Liver (tissue), 9 donors: ENCODE measurements around the gene APEX1. TPM values are rescaled to one million over a fixed set of nuclear protein-coding genes. Genes with fewer than 3 reads are reported as not detected.

Source experiments
- DNase-seq: peaks from one replicate; pipeline ENCODE4 v3.0.0-alpha.2; 2017; ENCODE audit warnings: low spot score
- H3K27ac ChIP-seq, 2 donors: one replicate each; pipeline ENCODE4 v1.7.0; 2013; ENCODE audit warnings: inconsistent platforms in 2 of 2, low read length in 2 of 2, control low read depth in 1 of 2, low read depth in 1 of 2, mild to moderate bottlenecking in 1 of 2
- H3K27me3 ChIP-seq, 4 donors: one replicate each; pipeline versions ENCODE4 v1.6.1 to v1.7.0; 2013; ENCODE audit warnings: low read length in 3 of 4, inconsistent platforms in 1 of 4, mild to moderate bottlenecking in 1 of 4, moderate library complexity in 1 of 4; ENCODE audit not compliant: control insufficient read depth in 4 of 4, insufficient read depth in 4 of 4
- H3K36me3 ChIP-seq, 4 donors: one replicate each; pipeline versions ENCODE4 v1.6.1 to v1.7.0; 2013; ENCODE audit warnings: low read length in 3 of 4, mild to moderate bottlenecking in 3 of 4, low read depth in 1 of 4, moderate library complexity in 1 of 4; ENCODE audit not compliant: control insufficient read depth in 4 of 4, insufficient read depth in 3 of 4
- H3K4me1 ChIP-seq, 4 donors: one replicate each; pipeline versions ENCODE4 v1.6.1 to v1.7.0; 2013; ENCODE audit warnings: low read length in 3 of 4, mild to moderate bottlenecking in 3 of 4, moderate library complexity in 1 of 4; ENCODE audit not compliant: control insufficient read depth in 4 of 4, insufficient read depth in 4 of 4
- H3K4me3 ChIP-seq, 3 donors: one replicate each; pipeline versions ENCODE4 v1.6.1 to v1.7.0; 2013; ENCODE audit warnings: low read length in 3 of 3, control low read depth in 1 of 3, low read depth in 1 of 3, mild to moderate bottlenecking in 1 of 3
- H3K9ac ChIP-seq, 2 donors: one replicate each; pipeline ENCODE4 v1.7.0; 2013; ENCODE audit warnings: low read length in 2 of 2, mild to moderate bottlenecking in 2 of 2, moderate library complexity in 2 of 2, control low read depth in 1 of 2, low read depth in 1 of 2
- H3K9me3 ChIP-seq, 4 donors: one replicate each; pipeline versions ENCODE4 v1.6.1 to v1.7.0; 2013; ENCODE audit warnings: low read length in 3 of 4; ENCODE audit not compliant: control insufficient read depth in 4 of 4
- EGR1 ChIP-seq, 2 donors: IDR thresholded peaks; 2 replicates each; pipeline ENCODE4 v1.6.1; 2016 to 2018; ENCODE audit warnings: antibody characterized with exemption in 2 of 2, low read depth in 2 of 2
- FOXA1 ChIP-seq: IDR thresholded peaks from 2 replicates; pipeline ENCODE4 v1.6.1; 2016; ENCODE audit warnings: antibody characterized with exemption
- FOXA2 ChIP-seq: IDR thresholded peaks from 2 replicates; pipeline ENCODE4 v1.6.1; 2016; ENCODE audit warnings: antibody characterized with exemption
- GABPA ChIP-seq, 2 donors: IDR thresholded peaks in 1 of 2; conservative IDR thresholded peaks in 1 of 2; 2 replicates each; pipeline ENCODE4 v1.6.1; 2016; ENCODE audit warnings: antibody characterized with exemption in 2 of 2, mild to moderate bottlenecking in 1 of 2, moderate library complexity in 1 of 2
- HNF4A ChIP-seq, 2 donors: conservative IDR thresholded peaks; 2 replicates each; pipeline ENCODE4 v1.6.1; 2016; ENCODE audit warnings: antibody characterized with exemption in 2 of 2, mild to moderate bottlenecking in 2 of 2
- HNF4G ChIP-seq: IDR thresholded peaks from 2 replicates; pipeline ENCODE4 v1.6.1; 2016; ENCODE audit warnings: antibody characterized with exemption
- JUND ChIP-seq, 2 donors: IDR thresholded peaks; 2 replicates each; pipeline ENCODE4 v1.6.1; 2016; ENCODE audit warnings: antibody characterized with exemption in 2 of 2
- NR2F2 ChIP-seq: IDR thresholded peaks from 2 replicates; pipeline ENCODE4 v1.6.1; 2016; ENCODE audit warnings: antibody characterized with exemption
- RAD21 ChIP-seq, 2 donors: IDR thresholded peaks; 2 replicates each; pipeline ENCODE4 v1.6.1; 2016; ENCODE audit warnings: antibody characterized with exemption in 2 of 2, mild to moderate bottlenecking in 2 of 2
- RXRA ChIP-seq, 2 donors: IDR thresholded peaks; 2 replicates each; pipeline ENCODE4 v1.6.1; 2017 to 2018; ENCODE audit warnings: antibody characterized with exemption in 2 of 2, mild to moderate bottlenecking in 1 of 2
- SP1 ChIP-seq: IDR thresholded peaks from 2 replicates; pipeline ENCODE4 v1.6.1; 2018; ENCODE audit warnings: antibody characterized with exemption, mild to moderate bottlenecking
- TAF1 ChIP-seq: conservative IDR thresholded peaks from 2 replicates; pipeline ENCODE4 v1.6.1; 2016; ENCODE audit warnings: antibody characterized with exemption, mild to moderate bottlenecking
- YY1 ChIP-seq: IDR thresholded peaks from 2 replicates; pipeline ENCODE4 v1.6.1; 2016; ENCODE audit warnings: antibody characterized with exemption, mild to moderate bottlenecking
- WGBS: extraction: QIAGEN DNeasy Blood & Tissue Kit; methylation state at CpG from one replicate; pipeline ENCODE4 v1.1.7; 2013; 5-methylcytosine and 5-hydroxymethylcytosine counted together
- polyA plus RNA-seq, 2 donors: library from polyadenylated mRNA; stranded (reverse) in 1 of 2; unstranded in 1 of 2; fragments of 200-250 nt in 1 of 2; fragments of >200 nt in 1 of 2; fragmentation: Nextera tagmentation in 1 of 2; extraction: Ambion mirVana in 1 of 2; gene quantifications; one replicate each; pipeline versions ENCODE4 v1.2.1 to v1.2.3, GENCODE V29; 2013 to 2015
- total RNA-seq, 2 donors: library from RNA; depleted of rRNA; stranded (reverse); fragments of >200 nt; gene quantifications; one replicate each; pipeline ENCODE4 v1.2.3, GENCODE V29; 2014
- TF ChIP-seq, protein P1 (sequence below): IDR thresholded peaks from 2 replicates; pipeline ENCODE4 v1.6.1; 2016; ENCODE audit warnings: antibody characterized with exemption
- TF ChIP-seq, protein P2 (sequence below): IDR thresholded peaks from 2 replicates; pipeline ENCODE4 v1.6.1; 2016; ENCODE audit warnings: antibody characterized with exemption
- TF ChIP-seq, protein P3 (sequence below): fragments of 150-350 bp; IDR thresholded peaks from 2 replicates; pipeline ENCODE4 v1.5.1; 2017; ENCODE audit warnings: improper control_type of control experiment, low read depth, low read length; ENCODE audit not compliant: missing input control
- TF ChIP-seq, protein P4 (sequence below): IDR thresholded peaks from 2 replicates; pipeline ENCODE4 v1.6.1; 2016; ENCODE audit warnings: antibody characterized with exemption, mild to moderate bottlenecking
- TF ChIP-seq, protein P5 (sequence below): IDR thresholded peaks from 2 replicates; pipeline ENCODE4 v1.6.1; 2016; ENCODE audit warnings: antibody characterized with exemption
- donor health status: healthy.
- donor health status: healthy.
- donor health status: healthy.
- donor health status: healthy.
- donor health status: healthy.

The APEX1 gene
- total and polyA plus RNA-seq, 4 donors, result 32.4 to 64.5 (median 46.7) TPM

DNA sequence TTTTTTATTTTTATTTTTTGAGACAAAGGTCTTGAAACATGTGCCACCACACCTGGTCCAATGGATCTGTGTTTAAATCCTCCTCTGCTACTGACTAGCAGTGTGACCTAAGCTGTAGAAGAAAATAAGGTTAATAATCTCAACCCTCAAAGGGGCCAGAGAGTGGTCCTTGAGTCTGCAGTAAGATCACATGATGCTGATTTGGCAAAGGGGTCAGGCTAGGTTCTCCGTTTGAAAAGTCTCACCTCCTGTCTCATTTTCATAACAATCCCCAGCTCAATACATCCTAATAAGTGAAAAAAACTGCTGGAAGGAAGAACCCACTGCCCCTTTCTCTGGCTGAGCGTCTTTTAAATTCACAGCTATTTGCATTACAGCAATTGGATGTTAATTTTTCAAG lies 33.8 kb upstream of the APEX1 start (continued):
- TF ChIP-seq, protein P1, sequence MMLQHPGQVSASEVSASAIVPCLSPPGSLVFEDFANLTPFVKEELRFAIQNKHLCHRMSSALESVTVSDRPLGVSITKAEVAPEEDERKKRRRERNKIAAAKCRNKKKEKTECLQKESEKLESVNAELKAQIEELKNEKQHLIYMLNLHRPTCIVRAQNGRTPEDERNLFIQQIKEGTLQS, result no peak
- TF ChIP-seq GABPA (IDR thresholded peaks at IDR 0.05 in 1 of 2, conservative IDR thresholded peaks at IDR 0.05 in 1 of 2), result no peak
- no peak for TF ChIP-seq NR2F2
- no peak for TF ChIP-seq YY1

DNA sequence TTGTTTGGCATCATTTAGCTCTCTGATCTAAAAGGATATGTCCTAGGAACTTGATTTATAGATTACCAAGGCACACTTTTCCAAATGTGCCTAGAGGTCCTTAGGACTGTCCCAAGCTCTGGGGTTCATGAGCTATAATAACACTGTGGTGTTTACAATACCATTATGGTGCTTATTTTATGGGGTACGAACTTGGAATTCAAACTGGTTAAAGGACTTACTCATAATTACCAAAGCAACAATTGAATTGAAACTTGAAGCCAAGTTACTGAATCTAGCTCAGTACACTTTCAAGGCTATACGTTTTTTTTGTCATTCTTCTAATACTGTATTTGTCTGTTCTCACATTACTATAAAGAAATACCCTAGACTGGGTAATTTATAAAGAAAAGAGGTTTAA lies 32.1 kb upstream of the APEX1 start:
- Histone ChIP-seq H3K27me3 (no peaks in the 10 kb centered on the region), H3K27ac (no peak overlapping the region), H3K9ac (no peak overlapping the region), H3K4me3 (no peak overlapping the region), H3K4me1 (peaks cover 0 to 3% (median 0%) of the 10 kb centered on the region in 4 donors), H3K36me3 (no peaks in the 10 kb centered on the region), H3K9me3 (no peaks in the 10 kb centered on the region)
- WGBS, result 75% methylated on average over 2 of the region's 2 CpGs
- TF ChIP-seq, protein P2, sequence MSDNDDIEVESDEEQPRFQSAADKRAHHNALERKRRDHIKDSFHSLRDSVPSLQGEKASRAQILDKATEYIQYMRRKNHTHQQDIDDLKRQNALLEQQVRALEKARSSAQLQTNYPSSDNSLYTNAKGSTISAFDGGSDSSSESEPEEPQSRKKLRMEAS, result no peak
- no peak for TF ChIP-seq HNF4G
- TF ChIP-seq JUND (IDR thresholded peaks at IDR 0.05), result no peak
- TF ChIP-seq, protein P3, sequence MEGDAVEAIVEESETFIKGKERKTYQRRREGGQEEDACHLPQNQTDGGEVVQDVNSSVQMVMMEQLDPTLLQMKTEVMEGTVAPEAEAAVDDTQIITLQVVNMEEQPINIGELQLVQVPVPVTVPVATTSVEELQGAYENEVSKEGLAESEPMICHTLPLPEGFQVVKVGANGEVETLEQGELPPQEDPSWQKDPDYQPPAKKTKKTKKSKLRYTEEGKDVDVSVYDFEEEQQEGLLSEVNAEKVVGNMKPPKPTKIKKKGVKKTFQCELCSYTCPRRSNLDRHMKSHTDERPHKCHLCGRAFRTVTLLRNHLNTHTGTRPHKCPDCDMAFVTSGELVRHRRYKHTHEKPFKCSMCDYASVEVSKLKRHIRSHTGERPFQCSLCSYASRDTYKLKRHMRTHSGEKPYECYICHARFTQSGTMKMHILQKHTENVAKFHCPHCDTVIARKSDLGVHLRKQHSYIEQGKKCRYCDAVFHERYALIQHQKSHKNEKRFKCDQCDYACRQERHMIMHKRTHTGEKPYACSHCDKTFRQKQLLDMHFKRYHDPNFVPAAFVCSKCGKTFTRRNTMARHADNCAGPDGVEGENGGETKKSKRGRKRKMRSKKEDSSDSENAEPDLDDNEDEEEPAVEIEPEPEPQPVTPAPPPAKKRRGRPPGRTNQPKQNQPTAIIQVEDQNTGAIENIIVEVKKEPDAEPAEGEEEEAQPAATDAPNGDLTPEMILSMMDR, result no peak
- no peak for TF ChIP-seq FOXA2
- TF ChIP-seq EGR1 (IDR thresholded peaks at IDR 0.05; ENCODE audit: low read depth in 2 of 2), result no peak
- no peak for TF ChIP-seq SP1
- TF ChIP-seq, protein P1, result no peak
- TF ChIP-seq RXRA (IDR thresholded peaks at IDR 0.05), result no peak
- no peak for TF ChIP-seq TAF1
- TF ChIP-seq HNF4A (conservative IDR thresholded peaks at IDR 0.05), result no peak
- no peak for TF ChIP-seq NR2F2
- TF ChIP-seq, protein P4, sequence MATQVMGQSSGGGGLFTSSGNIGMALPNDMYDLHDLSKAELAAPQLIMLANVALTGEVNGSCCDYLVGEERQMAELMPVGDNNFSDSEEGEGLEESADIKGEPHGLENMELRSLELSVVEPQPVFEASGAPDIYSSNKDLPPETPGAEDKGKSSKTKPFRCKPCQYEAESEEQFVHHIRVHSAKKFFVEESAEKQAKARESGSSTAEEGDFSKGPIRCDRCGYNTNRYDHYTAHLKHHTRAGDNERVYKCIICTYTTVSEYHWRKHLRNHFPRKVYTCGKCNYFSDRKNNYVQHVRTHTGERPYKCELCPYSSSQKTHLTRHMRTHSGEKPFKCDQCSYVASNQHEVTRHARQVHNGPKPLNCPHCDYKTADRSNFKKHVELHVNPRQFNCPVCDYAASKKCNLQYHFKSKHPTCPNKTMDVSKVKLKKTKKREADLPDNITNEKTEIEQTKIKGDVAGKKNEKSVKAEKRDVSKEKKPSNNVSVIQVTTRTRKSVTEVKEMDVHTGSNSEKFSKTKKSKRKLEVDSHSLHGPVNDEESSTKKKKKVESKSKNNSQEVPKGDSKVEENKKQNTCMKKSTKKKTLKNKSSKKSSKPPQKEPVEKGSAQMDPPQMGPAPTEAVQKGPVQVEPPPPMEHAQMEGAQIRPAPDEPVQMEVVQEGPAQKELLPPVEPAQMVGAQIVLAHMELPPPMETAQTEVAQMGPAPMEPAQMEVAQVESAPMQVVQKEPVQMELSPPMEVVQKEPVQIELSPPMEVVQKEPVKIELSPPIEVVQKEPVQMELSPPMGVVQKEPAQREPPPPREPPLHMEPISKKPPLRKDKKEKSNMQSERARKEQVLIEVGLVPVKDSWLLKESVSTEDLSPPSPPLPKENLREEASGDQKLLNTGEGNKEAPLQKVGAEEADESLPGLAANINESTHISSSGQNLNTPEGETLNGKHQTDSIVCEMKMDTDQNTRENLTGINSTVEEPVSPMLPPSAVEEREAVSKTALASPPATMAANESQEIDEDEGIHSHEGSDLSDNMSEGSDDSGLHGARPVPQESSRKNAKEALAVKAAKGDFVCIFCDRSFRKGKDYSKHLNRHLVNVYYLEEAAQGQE, result no peak
- TF ChIP-seq YY1, result no peak
- TF ChIP-seq GABPA (IDR thresholded peaks at IDR 0.05 in 1 of 2, conservative IDR thresholded peaks at IDR 0.05 in 1 of 2), result no peak
- TF ChIP-seq FOXA1, result no peak
- TF ChIP-seq, protein P5, sequence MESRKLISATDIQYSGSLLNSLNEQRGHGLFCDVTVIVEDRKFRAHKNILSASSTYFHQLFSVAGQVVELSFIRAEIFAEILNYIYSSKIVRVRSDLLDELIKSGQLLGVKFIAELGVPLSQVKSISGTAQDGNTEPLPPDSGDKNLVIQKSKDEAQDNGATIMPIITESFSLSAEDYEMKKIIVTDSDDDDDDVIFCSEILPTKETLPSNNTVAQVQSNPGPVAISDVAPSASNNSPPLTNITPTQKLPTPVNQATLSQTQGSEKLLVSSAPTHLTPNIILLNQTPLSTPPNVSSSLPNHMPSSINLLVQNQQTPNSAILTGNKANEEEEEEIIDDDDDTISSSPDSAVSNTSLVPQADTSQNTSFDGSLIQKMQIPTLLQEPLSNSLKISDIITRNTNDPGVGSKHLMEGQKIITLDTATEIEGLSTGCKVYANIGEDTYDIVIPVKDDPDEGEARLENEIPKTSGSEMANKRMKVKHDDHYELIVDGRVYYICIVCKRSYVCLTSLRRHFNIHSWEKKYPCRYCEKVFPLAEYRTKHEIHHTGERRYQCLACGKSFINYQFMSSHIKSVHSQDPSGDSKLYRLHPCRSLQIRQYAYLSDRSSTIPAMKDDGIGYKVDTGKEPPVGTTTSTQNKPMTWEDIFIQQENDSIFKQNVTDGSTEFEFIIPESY, result no peak
- no peak for TF ChIP-seq RAD21 (IDR thresholded peaks at IDR 0.05)
- DNase-seq, result no peak
